ENCODE results near the gene INS. TPM values are rescaled to one million over a fixed set of nuclear protein-coding genes. Genes with fewer than 3 reads are reported as not detected.
A peak's percentile ranks its signal among the peaks of the same experiment; 100 is the strongest.
"Not testable (repeated sequence)": the region's sequence is repeated elsewhere in the genome, so short reads cannot be mapped to it uniquely, and the experiment has no call there.

Gene INS
- total RNA-seq, 1 experiment from 2014 or later: not detected

DNA sequence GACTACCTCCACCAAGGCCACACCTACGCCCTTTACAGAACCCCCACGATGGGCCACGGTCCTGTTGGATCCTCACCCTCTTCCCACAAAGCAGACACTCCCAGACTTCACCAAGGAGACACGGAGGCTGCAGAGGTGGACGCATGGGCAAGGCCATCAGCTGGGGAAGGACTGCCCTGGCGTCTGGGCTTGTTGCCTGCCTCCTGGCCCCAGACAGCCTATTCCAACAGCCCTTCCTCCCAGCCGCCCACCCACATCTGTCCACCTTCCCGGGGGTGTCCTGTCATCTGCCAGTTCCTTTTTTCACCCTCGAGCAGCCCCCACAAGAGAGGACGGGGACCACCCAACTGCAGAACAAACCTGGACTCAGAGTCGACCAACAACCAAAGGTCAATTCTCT is 39.5 kb upstream of the INS start:
- in situ Hi-C loops (cut with HindIII; ENCODE audit: low pct_unique_long_range_greater_than_20kb, low sequenced_read_pairs): no loop called here
- DNase-seq (ENCODE audit: low read depth): no peak

DNA sequence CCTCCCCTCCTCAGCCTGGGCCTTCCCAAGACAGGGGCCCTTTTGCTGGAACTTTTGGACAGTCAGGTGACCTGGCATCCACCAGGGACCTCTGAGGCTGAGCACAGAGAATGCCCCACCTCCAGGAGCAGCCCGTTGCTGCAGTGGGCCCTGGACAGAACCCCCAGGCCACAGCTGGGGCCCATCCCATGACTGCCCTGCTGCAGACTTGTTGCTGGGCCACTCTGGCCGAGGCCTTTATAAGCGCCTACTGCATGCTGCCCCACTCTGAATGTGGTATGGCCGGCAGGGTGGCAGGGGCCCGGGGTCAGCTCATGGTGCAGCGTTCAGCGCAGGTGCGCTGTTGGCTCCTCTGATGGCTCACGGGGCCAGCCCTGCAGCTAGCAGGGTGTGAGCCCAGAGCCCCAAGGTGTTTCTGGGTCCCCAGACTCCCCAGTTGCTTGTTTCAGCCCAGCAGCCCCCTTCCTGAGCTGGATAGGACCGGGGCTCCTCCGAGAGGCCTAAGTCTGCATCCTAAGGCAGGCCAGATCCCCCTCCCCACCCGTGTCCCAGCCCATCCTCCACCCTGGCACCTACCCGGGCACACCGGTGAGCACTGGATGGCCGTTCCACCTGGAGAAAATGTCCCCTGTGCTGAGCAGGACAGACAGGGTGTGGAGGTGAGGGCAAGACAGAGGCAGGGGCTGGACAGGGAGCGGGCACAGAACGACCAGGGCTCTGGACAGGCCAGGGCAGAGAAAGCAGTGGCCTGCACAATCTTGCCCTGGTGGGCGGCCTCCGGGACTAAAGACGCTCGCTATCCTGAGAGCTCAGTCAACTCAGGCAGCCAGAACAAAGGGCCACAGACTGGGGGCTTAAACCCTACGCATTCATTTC is 38.7 kb upstream of the INS start:
- in situ Hi-C loops (cut with HindIII; ENCODE audit: low pct_unique_long_range_greater_than_20kb, low sequenced_read_pairs): no loop called here

DNA sequence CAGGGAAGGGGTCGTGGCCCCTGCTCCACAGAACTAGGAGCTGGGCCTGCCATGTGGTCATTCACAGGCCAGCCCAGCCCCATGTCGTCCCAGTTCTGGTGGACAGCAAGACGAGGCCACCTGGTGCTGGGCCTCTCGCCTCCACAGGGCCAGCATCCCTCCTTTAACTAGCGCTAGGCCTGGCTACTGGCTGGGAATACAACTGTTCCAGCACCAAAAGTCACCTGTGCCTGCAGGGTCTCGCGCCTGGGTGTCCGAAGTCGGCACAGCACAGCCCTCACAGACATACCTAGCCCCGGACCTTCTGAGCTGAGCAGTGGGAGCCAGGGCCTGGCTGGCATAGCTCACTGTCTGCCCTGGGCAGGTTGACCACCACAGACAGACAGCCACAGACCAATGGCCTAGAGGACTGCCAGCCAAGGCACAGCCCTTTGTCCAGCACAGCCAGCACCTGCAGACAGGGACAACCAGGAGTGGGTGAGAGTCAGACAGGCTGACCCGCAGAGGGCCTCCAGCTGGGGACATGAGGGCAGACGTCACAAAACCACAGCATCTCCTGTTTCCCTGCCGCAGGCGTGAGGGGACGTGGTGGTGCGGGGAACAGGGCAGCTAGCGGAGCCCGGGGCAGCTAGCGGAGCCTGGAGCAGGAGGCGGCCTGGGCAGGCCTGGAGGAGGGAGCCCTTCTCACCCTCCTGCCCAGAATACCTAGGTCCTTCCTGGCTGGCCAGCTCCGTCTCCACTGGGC is 37.8 kb upstream of the INS start:
- no peak for DNase-seq (ENCODE audit: low read depth)
- in situ Hi-C loops (cut with HindIII; ENCODE audit: low pct_unique_long_range_greater_than_20kb, low sequenced_read_pairs): no loop called here

More for the DNA sequence above, 38.7 kb upstream of the INS start:
- no peak for DNase-seq (ENCODE audit: low read depth)

DNA sequence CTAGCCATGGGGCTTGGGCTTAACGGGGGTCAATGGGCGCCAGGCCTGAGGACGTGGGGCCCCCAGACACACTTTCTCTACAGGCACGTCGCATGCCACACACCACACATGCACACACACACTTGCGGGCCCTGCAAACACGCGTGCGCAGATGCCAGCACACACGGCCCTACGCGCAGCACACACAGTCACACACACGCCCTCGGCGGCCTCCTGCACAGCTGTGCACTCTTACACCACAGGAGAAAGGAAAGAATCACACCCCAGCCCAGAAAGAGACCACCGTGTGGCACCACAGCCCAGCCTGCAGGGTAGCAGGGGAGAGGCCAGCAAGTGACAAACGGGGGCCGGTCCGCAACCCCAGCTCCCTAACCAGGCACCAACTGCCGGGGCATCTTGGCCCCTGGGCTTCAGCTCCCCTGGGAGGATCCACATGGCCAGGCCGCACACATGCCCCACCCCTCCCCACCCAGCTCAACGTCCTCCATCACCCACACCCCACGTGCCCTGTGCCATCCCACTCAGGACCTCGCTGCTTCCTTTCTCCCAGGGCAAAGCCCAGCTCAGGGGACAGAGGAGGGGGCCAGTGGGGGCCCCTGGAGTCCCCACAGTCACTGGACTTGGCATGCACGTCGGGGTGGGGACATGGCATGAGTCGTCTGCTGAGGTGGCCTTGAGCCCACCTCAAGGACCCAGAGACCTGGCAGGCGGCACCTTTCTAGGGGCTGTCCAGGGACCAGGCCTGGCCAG is 36.9 kb upstream of the INS start:
- no peak for DNase-seq (ENCODE audit: low read depth)
- in situ Hi-C loops (cut with HindIII; ENCODE audit: low pct_unique_long_range_greater_than_20kb, low sequenced_read_pairs): no loop called here

DNA sequence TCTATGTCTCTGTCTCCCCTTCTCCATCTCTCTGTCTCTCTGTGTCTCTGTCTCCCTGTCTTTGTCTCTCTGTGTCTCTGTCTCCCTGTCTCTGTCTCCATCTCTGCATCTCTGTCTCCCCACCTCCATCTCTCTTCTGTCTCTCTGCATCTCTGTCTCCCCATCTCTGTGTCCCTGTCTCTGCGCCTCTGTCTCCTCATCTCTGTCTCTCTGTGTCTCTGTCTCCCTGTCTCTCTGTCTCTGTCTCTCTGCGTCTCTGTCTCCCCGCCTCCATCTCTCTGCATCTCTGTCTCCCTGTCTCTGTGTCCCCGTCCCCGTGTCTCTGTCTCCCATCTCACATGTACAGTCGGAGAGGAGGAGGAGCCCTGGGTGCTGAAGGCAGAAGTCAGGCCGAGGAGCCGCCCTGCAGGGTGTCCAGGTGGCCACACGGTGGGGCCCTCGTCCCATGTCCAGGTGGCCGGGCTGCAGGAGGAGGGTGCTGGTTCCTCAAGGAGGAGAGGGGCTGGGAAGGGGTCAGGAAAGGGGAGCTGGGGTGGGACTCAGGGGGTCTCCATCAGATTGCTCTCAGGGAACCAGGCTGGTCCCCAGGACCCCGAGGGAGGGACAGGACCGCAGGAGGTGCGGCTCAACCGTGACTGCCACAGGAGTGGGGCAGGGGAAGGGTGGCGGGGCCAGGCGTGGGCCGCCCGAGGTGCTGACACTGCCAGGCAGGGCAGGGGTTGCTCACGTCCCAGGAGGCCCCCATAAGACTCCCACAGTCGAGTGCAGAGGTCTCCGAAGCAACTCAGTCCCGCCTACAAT is 36.2 kb upstream of the INS start:
- DNase-seq (ENCODE audit: low read depth): peak; percentile 53
- in situ Hi-C loops (cut with HindIII; ENCODE audit: low pct_unique_long_range_greater_than_20kb, low sequenced_read_pairs): no loop called here

DNA sequence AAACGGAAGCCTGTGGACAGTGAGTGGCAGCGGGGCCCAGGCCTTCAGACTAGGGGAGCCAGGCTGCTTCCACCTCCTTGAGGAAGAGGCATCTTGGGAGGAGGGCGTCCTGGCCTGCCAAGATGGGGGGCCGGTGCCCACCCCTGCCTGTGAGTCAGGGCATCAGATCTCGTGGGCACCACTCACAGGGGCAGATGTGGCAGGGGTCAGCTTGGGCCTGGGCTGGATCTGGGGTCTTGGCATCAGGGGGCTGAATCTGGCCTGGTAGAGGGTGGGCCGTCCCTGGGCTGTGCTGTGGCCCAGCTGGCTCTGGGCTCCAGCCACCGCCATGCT is 34.7 kb upstream of the INS start:
- in situ Hi-C loops (cut with HindIII; ENCODE audit: low pct_unique_long_range_greater_than_20kb, low sequenced_read_pairs): no loop called here
- no peak for DNase-seq (ENCODE audit: low read depth)

DNA sequence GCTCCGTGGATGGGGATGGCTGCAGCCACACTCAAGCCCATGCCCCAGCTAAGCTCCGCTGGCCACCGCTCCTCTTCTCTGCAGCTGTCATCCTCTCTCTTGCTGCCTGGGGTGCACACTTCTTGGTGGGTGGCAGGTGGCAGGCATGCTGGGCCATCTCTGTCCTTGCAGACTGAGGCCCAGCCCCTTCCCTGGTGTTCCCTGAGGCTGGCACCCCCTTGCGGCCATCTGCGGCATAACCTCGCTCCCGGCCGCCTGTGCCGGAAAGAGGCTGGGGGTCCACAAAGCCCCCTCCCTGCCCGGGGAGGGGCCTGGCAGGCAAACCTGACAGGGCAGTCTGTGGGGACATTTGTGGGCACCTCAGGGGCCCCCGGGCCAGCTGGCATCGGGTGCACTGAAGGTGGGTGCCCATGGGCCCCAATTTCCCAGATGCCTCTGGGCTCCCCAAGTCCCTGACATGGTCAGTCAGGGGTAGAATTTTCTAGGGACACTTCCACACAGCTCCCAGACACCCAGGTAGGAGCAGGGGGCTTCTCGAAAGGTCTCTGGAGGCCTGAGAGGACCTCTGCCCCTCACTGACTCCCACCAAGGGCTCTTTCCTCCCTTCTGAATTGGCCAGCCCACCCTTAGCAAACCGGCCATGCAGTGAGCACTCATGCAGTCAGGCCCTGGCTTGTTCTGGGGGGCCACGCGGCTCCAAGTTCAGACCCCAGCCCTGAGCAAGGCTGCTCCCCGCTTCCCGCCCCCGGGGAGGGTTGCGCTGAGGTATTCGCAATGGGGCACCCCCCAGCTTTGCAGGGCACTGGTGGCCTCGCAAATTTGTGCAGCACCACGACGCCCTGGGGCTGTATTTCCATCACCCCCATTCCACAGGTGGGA is 34.1 kb upstream of the INS start:
- peak; percentile 25 for DNase-seq (ENCODE audit: low read depth)
- in situ Hi-C loops (cut with HindIII; ENCODE audit: low pct_unique_long_range_greater_than_20kb, low sequenced_read_pairs): no loop called here

DNA sequence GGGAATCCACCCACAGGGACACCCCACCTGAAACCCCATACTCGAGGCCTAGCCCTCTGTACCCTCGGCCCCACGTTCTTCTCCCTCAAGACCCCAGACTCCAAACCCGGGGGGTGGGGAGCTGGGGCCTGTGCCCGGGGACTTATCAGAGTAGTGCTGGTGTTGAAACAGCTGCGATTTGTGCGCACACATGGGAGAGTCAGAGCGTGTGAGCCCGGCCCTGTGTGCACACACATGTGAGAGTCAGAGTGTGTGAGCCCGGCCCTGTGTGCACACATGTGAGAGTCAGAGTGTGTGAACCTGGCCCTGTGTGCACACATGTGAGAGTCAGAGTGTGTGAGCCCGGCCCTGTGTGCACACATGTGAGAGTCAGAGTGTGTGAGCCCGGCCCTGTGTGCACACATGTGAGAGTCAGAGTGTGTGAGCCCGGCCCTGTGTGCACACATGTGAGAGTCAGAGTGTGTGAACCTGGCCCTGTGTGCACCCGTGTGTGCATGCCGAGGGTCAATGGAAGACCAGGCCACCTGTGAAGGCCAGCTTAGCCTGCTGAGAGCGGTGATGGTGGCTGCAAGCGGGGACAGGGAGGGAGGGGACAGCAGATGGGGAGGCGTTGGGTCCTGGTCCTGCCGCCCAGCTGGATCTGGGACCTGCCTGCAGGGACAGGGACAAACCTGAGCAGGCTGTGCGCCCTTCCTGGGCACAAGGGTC is 33.0 kb upstream of the INS start:
- DNase-seq (ENCODE audit: low read depth); in situ Hi-C loops (cut with HindIII; ENCODE audit: low pct_unique_long_range_greater_than_20kb, low sequenced_read_pairs): not testable (repeated sequence)

DNA sequence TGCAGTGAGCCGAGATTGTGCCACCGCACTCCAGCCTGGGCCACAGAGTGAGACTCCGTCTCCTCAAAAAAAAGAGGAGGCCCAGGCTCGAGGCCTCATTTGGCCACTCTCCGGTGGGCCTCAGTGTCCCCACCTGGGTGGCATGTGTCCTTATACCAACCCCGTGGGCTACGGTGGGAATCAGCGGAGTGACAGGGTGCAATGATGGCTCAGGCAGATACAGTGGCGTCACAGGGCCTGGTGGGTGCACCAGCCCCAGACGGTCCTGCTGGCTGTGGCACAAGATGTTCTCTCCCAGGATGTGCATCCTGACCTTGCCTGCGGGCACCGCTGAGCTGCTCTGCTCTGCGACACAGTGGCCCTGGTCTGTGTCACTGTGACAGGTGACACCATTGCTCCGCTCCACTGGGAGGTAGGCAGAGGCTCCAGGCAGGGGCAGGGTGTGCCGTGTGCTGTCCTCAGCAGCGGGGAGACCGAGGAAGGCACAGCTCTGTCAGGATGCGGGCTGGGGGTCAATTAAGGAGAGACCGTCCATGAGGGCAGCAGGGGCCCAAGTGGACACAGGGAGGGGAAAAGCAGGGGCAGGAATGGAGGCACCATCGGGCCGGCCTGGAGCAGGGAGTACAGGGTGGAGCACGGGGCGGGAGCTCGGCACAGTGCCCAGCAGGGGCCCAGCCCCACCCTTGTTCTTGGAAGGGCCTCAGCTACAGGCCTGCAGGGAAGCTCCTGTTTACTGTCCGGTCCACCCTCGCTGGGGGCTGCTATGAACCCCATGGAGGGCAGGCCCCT is 32.3 kb upstream of the INS start:
- in situ Hi-C loops (cut with HindIII; ENCODE audit: low pct_unique_long_range_greater_than_20kb, low sequenced_read_pairs): no loop called here
- no peak for DNase-seq (ENCODE audit: low read depth)

DNA sequence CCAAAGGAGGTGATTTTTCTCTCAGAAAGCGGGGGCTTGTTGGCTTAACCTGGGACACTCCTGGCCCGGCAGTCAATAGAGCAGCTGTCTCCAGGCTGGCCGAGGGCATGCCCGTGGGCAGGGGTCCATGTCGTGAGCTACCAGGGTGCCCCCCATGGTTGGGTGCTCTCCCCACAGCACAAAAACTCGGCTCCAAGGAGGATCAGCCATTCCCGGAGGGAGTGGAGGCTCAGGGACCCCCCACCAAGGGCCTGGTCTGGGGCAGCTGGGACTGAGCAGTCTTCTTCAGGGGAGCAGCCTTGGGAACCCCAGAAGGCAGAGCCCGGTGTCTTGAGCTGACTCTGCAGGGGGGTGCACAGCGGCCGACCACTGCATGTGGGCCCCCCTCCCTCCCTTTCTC is 31.4 kb upstream of the INS start:
- no peak for DNase-seq (ENCODE audit: low read depth)
- in situ Hi-C loops (cut with HindIII; ENCODE audit: low pct_unique_long_range_greater_than_20kb, low sequenced_read_pairs): no loop called here

DNA sequence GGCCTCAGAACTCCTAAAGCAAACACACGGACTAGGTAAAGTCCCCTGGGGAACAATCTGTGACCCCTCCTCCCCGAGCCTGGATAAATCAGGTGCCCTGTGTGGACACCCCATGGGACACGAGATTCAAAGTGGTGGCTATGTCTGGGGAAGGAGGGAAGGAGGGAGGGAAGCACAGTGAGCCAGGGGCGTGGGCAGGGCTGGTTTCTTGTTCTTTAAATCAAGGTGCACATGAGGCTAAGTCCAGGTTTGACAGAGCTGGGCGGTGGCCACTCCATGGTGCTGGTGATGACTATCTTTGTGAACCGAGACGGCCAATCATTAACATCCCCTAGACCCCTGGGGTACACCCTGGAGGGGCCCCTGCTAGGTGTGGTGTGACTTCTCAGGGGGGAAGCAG is 30.9 kb upstream of the INS start:
- in situ Hi-C loops (cut with HindIII; ENCODE audit: low pct_unique_long_range_greater_than_20kb, low sequenced_read_pairs): no loop called here
- DNase-seq (ENCODE audit: low read depth): no peak

DNA sequence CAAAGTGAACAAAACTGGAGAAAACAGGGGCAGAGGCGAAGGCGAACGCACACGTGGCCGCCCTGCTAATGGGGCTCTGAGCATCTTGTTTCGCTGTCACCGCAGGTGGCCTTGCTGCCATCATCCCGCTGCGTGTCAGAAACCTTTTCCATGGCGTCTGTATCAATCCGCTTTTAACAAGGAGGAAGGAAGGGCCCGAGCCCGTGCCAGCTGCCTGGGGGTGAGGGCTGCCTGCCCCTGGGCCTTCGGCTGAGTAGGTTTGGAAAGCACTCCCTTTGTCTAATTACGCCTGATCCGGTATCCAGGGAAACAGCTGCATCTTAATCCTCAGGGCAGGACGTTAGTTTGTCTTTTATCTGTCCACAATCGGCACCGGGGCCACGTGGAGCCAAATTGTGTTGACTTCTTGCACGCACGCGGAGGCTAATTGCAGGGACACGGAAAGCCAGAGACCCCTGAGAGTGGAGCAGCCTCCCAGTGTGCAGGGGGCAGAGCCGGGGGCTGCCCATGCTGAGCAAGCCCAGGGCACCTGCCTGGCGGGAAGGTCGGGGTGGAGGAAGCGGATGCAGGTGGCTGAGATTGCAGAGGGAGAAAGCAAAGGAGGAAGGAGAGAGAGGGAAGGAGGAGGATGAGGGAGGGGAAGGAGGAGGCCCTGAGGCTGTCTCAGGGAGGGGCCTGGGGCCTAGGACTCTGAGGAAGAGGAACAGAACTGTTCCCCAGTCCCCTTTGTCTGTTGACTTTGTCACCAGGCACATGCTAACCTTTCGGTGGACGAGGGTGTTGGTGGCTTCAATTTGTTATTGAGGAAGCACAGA is 29.9 kb upstream of the INS start:
- in situ Hi-C loops (cut with HindIII; ENCODE audit: low pct_unique_long_range_greater_than_20kb, low sequenced_read_pairs): no loop called here
- DNase-seq (ENCODE audit: low read depth): no peak

DNA sequence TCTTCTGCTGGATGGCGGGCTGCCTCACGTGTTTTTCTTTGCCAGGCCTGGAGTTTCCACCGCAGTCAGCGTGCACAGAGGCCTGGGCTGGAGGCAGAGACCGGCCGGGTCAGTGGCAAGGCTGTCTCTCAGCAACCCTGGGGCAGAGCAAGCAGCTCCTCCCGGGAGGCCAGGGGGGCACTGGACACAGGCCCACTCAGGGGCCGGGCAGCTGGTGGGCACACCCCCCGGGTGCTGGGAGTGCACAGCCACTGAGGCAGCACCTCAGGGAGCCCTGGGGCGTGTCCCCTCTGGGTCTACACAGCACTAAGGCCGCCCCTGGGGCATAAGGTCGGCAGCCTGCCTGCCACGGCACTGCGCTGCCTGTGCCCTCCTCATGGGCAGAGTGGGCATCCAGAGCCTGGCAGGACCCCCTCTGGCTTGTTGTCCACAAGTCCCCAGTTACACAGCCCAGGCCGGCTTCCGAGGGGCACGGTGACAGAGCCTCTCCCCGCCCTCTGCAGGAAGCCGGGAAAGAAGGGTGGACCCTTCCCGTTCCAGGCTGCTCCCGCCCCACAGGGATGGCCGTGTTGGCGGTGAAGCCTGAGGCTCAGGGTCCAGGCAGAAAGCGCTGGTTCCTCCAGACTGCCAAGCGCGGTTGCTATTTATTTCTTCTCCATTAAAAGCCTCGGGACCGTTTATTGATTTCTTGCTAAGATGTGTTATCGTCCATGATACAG is 29.1 kb upstream of the INS start:
- DNase-seq (ENCODE audit: low read depth): no peak
- in situ Hi-C loops (cut with HindIII; ENCODE audit: low pct_unique_long_range_greater_than_20kb, low sequenced_read_pairs): no loop called here

DNA sequence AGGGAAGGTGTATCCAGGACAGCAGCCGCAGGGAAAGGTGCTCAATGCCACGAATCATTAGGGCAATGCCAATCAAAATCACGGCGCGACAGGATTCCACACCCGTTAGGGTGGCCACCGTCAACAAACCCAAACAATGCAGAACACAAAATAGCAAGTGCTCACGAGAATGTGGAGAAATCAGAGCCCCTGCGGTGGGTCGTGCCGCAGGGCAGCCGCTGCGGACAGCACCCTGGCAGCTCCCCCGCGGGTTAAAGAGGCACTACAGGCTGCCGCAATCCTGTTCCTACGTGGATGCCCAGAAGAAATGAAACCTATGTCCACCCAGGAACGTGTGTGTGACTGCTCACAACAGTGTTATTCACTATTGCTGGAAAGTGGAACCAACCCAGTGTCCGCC is 27.7 kb upstream of the INS start:
- in situ Hi-C loops (cut with HindIII; ENCODE audit: low pct_unique_long_range_greater_than_20kb, low sequenced_read_pairs): no loop called here
- DNase-seq (ENCODE audit: low read depth): no peak

DNA sequence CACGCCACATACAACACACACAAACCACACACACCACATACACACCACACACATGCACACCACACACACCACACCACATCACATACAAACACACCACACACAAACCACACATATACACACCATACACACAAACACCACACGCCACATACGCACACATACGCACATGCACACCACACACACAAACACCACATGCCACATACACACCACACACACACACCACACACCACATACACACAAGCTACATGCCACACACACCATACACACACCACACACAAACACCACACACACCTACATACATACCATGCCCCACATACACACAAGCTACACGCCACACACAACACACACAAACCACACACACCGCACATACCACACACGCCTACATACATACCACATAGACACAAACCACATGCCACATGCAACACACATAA is 26.3 kb upstream of the INS start:
- no peak for DNase-seq (ENCODE audit: low read depth)
- in situ Hi-C loops (cut with HindIII; ENCODE audit: low pct_unique_long_range_greater_than_20kb, low sequenced_read_pairs): no loop called here
